NCI-H1417 (cell line): ENCODE results near the gene CMTM5.
"Not testable (repeated sequence)": the region's sequence is repeated elsewhere in the genome, so short reads cannot be mapped to it uniquely, and the experiment has no call there.

Source experiments
- DNase-seq, 3 experiments: peaks; one replicate each; lab custom pipeline; 2025; lab: John Stamatoyannopoulos, UW

The CMTM5 gene

DNA sequence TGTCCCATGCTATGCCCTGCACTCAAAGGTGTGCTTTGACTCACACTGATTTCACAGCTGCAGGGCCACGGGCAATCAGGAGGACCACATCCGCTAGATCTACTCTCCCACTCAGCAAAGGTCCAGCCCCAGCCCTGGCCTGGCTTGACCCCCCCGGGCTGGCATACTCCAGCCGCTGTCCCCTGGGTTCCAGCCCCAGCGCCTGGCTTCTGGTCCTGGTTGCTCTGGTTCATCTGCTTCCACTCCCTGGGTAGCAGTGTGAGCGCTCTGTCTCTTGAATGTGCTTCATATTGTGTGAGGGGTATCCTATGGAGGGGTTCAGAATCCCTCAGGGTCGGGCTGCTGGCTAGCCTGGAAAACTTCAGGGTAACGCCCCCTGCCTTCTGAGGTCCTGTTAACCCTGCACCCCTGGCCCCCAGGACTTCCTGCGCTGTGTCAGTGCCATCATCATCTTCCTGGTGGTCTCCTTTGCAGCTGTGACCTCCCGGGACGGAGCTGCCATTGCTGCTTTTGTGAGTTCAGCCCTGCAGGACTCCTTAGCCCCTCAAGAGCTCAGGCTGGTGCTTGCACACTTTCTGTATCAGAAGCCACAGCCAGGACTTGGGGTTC is 1.9 kb downstream of the CMTM5 start:
- DNase-seq = no peak

DNA sequence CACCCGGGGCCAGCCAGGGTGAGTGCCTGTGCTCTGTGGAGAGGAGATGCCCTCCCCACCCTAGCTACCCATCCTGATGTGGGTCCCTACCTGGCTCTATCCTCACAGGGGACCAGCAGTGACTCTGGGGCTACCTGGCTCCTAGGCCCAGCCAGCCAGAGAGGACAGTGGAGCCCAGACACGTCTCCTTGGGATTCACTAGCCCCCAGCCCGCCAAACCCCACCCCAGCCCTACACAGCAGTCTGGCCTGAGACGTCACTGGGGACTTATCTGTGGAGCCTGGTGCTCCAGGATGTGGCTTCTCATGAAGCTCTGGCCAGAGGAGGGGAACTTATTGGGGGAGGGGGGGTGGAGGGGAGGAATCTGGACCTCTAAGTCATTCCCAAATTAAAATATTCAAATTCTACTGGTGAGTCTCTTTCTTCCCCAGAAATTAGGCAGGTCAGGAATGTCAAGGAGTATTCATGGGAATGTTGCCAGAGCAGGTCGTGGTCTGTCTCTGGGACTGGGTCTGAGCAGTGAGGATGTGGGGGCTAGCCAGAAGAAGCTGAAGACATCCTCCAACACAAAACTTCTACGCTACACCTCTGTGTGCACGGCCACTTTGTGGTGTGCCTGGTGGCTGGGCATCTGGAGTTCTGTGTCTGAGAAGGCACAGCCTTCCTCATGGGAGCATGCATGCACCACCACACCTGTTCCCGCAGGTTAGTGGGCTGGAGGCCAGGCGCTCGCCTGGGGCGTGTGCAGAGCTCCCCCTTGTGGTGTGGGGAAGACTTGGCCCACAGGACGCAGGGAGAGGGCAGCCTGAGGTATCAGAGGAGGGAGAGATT is 2.7 kb downstream of the CMTM5 start:
- DNase-seq = peak; percentile 65 to 79 (median 65)

DNA sequence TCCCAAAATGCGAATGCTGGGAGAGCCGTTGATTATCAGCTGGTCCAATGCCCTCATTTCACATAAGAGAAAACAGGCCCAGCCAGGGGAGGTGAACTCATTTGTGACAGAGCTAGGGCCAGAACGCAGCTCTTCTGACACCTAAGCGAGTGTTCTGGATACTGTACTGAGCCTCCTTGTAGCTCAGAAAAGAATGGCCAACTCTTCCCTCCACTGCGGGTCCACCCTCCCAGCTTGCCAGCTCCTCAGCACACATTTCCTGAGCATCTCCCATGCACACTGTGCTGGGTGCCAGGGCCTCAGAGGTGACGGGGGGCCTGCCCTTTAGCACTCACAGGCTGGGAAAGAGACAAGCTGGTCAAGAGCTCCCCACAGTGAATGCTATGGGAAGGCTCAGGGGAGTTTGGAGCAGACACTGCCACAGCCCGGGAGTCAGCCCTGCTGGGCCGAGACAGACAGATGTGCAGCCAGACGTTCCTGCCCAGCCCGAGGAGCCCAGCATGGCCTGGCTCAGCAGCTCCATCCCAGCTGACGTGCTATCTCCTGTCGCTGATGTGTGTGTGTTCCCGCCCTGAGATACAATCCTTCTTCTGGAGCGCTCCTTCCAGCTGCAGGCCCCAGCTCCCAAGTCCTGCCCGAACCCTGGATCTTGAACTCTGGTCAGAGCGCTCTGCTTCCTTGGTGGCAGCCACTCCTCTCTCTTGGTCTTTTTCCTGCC is 3.5 kb downstream of the CMTM5 start:
- DNase-seq = no peak

DNA sequence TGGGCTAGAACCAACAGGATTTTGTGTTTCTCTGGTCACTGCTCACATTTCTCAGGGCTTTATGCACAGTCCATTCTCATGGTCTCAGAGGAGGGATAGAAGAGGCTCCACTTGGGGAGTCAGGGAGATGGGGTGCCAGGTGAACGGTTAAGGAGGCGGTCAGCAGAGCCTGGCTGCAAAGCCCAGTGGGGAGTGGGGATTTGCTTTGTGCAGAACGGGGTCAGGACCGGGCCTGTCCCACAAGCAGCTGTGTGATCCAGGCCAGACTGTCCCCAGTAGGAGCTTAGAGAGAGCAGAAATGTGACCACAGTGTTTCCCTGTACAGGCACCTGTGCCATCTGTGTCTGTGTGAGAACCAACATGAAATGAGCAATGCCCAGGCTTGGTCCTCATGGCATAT is 4.1 kb downstream of the CMTM5 start:
- DNase-seq = no peak

DNA sequence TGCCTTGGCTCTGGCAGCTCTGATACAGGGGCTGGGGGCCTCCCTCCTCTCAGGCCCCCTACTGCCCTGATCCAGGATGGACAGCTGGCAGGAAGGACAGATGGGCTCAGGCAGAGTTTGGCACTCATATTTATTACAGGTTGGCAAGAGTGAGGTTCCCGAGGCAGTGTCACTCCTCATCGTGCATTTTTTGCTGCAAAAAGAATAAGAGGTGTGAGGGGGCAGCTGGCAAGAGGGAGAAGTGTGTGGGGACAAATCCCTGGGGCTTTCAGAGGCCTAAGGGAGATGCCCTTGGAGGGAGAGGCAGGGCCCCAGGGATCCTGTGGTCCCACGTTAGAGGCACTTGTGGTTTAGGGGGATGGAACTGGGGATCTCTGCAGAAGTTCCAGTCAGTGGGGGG is 5.0 kb downstream of the CMTM5 start:
- DNase-seq = no peak

DNA sequence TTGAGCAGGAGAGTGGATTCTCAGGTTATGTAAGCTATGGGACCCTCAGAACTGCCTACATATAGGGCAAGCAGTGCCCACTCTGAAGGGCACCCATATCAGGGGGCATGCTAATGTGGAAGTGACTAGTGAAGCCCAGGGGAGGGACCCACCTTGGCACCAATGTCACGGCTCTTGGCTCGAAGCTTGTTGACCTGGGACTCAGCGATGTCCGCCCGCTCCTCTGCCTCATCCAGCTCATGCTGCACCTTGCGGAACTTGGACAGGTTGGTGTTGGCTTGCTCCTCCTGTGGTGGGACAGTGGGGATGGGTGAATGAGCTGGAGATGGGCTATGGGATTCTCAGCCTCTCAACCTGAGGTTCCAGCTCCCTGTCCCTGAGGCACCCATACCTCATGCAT is 5.4 kb downstream of the CMTM5 start:
- DNase-seq = no peak

DNA sequence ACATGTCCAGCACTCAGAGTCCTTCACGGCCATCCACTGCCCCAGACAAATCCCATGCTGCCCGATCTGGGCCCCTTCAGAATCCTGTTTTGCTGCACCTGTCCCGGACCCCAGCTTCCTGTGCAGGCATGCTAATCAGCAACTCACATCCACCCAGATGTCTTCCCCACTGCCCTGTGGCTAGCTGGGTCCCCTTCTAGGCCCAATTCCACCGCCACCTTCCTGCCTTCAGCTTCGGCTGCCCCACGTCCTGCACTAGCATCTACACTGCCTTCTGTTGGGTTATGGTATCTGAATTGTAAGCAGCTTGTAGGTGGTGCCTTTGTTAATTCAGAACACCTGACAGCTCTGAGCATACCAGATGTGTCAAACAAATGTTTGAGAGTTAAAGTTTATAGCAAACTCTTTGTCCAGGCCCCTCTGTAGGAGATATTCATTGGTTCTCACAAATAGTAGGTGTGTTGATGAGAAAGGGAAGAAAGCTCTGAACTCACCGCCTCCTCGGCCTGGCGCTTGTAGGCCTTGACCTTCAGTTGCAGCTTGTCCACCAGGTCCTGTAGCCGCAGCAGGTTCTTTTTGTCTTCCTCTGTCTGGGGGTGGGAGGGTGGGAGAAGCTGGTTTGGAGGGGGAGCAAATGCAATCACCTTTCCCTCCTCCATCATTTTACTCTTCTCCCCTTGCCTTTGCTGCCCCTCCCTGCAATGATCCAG is 6.0 kb downstream of the CMTM5 start:
- DNase-seq = no peak

DNA sequence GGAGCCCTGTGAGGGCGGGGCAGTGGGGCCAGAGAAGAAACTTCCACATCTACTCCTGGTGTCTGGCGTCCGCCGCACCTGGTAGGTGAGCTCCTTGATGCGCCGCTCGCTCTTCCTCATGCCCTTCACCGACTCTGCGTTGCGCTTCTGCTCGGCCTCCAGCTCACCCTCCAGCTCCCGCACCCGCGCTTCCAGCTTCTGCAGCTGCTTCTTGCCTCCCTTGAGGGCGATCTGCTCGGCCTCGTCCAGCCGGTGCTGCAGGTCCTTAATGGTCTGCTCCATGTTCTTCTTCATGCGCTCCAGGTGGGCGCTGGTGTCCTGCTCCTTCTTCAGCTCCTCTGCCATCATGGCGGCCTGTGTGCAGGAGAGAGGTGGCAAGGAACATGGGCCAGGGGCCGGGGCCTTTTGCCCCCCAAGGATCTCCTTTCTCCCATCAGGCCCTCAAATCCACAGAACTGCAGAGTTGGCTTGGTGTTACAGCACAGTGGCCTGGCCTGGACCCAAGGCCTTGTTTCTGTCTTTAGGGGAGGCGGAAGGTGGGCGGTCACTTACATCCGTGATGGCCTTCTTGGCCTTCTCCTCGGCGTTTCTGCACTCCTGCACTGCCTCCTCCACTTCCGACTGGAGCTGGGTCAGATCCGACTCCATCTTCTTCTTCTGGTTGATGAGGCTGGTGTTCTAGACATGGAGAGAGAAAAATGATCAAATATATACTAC is 7.7 kb downstream of the CMTM5 start:
- DNase-seq = no peak

DNA sequence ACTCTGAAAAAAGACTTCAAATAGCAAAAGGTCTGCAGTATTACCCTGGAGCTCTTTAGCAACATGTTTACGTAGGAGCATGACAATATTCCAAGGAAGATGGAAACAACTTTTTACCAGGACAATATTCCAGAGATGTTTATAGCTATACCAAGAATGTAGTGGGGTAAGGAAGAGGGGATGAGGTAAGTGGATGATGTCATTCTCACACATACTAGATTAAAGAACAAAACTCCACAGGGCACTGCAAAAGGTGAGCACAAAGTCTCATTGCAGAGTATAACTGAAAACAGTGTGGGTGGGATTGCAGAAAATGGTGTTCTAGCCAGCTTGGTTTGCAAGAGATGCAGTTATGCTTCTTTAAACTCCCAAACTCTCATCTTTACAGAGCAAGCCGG is 8.4 kb downstream of the CMTM5 start:
- no peak for DNase-seq

DNA sequence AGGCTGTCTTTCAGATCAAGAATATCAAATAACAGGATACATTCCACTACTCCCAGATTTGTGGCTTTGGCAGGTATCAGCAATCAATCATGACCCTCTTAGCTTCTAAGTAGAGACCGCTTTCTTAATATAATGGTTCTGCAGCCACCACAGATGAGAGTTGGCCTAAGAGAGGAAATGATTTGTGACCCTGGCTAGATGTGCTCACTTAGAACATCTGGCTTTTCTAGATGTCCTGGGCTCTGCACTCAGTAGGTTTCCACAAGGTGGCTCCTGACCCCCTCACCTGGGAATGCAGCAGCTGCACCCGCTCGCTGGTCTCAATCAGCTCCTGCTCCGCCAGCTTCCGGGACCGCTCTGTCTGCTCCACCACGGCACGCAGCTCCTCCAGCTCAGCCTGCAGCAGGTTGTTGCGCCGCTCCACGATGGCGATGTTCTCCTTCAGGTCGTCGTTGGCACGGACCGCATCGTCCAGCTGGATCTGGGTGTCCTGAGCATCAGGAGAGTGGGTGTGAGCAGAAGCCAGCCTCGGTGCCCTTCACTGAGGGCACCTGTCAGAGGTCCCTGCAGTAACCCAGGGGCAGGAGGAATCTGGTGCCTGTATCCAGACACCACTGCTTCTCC is 8.9 kb downstream of the CMTM5 start:
- no peak for DNase-seq

DNA sequence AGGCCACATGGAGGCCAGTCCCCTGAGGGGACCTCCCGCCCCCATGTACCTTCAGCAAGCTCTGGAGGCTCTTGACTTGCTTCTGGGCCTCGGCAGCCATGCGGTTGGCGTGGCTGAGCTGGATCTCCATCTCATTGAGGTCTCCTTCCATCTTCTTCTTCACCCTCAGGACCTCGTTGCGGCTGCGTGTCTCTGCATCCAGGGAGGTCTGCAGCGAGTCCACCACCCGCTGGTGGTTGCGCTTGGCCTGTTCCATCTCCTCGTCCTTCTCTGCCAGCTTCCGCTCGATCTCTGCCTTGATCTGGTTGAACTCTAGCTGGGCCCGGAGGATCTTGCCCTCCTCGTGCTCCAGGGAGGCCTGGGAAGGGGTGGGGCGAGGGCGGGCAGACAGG is 9.4 kb downstream of the CMTM5 start:
- DNase-seq = not testable (repeated sequence)

DNA sequence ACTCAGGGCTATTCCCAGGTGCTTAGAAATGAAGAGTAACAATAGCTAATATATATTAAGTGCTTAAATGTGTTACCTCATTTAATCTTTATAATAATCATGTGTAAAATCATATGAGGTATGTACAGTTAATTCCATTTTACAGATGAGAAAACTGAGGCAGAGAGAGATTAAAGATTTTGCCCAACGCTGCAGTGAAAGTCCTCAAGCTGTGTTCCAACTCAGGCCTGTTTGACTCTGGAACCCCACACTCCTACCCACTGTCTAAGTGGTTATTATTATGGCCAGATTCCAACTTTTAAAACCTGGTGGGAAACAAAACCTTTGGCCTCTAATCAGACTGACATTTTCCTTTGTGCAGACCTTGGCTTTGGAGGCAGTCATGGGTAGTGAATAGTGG is 10.2 kb downstream of the CMTM5 start:
- DNase-seq = no peak

DNA sequence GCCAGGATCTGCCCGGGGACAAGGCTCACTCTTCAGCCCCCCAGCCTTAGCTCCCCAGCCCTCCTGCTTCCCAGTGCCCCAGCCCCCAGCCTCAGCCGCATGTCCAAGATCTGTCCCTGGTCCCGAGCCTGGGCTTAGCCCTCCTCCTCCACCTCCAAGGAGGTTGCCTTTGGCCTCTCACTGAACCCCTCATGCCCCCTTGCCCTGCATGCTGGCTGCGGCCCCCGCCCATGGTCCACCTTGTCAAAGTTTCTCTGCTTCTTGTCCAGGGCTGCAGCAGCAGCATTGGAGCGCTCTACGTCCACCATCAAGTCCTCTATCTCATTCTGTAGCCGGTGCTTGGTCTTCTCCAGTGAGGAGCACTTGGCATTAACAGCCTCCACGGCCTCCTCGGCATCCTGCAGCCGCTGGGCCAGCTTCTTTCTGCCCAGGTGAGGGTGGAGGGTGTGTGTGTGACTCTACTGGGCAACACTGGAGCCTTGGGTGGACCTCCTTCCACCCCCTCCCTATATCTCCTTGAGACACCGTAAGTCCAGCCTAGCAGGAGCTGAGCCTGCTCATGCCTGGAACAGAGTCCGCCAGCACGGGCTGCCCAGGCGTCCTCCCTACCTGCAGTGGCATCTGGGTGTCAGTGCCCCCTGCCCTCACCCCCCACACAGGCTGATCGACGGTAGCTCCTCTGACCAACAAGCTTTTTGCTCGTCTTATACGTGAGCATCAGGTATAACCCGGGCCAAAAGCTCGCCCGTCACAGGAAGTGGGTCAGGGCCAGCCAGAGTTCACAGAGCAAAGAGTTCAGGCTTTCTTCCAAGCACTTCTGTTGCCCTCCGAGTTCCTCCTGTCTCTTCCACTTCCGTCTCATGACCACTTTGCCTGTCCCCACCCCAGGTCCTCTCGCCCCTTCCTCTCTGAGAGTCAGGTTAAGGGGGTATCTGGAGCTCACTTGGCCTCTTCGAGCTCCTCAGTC is 11.4 kb downstream of the CMTM5 start:
- DNase-seq = no peak

DNA sequence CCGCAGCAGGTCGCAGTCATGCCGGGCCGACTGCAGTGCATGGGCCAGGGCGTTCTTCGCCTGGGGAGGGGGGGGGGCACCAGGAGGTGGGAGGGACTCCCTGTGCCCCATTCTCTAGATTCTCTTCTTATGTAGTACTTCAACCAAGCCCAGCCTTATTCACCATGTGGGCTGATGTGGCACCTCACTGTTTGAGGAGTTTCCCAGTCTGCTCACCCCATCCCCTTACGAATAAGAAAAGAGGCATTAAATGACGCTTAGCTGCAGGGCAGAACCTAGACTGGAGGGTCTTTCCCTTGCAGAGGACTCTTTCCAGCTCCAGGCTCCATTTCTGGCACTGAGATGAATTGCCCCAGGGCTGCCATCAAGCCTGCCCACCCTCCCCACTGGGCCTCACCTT is 12.2 kb downstream of the CMTM5 start:
- DNase-seq = no peak

DNA sequence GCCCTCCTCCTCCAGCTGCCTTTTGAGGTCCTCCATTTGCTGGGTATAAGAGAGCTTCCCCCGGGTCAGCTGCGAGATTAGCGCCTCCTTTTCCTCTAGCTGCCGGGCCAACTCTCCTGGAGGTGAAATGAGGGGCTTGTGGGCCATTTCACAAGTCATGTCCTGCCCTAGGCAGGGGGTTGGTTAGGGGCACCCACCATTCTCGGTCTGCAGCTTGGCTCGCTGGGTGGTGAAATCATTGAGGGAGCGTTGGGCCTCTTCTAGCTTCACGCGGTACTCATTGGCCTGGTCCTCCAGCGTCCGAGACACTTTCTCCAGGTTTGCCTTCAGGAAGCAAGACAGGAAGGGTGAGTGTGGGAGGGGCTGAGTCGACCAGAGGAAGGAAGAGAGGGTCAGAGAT is 12.6 kb downstream of the CMTM5 start:
- no peak for DNase-seq

DNA sequence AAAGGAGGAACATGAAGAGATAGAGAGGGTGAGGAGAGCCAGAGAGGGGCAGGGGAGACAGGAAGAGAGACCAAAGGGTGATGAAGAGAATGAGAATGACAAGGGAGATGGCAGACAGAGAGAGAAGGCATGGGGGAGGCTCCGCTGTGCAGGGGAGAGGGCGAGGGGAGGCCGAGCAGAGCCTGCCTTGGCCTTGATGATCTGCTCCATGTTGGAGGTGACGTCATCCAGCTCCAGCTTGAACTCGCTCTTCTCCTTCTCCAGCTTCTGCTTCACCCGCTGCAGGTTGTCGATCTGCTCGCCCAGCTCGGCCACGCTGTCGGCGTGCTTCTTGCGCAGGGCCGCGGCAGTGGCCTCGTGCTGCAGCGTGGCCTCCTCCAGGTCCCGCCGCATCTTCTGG is 13.0 kb downstream of the CMTM5 start:
- DNase-seq = not testable (repeated sequence)

DNA sequence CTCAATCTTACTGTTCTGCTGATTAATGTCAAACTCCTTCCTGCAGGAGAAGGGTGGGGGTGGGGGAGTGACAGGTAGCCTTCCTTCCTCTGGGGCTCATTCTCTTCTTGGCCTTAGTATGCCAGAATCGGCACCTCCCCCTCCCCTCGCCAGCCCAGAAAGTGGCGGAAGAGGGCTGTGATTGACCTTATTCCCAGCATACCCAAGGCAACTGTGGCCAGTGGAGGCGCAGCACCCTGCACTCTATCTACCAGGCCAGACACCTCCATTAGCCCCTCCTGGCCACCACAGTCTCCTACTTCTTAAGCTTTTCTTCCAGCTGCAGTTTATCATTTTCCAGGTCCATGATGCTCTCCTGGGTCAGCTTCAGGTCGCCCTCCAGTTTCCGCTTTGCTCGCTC is 15.8 kb downstream of the CMTM5 start:
- DNase-seq = no peak

DNA sequence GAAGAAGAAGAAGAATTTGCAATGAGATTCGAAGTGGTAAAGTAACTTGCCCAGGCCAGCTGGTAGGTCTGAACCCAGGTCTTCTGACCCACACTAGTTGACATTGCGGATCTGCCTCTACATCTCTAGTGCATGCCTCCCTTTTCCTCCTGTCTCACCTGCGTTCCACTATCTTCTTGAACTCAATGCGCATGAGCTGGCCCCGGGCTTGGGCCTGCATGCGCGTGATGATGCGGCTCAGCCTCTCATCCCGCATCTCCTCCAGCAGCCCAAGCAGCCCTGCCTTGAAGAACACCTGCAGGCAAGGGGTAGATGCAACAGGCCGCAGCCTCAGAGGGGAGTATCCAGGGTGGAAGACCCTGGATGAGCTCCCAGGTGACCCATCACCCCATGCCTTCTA is 19.3 kb downstream of the CMTM5 start:
- no peak for DNase-seq

DNA sequence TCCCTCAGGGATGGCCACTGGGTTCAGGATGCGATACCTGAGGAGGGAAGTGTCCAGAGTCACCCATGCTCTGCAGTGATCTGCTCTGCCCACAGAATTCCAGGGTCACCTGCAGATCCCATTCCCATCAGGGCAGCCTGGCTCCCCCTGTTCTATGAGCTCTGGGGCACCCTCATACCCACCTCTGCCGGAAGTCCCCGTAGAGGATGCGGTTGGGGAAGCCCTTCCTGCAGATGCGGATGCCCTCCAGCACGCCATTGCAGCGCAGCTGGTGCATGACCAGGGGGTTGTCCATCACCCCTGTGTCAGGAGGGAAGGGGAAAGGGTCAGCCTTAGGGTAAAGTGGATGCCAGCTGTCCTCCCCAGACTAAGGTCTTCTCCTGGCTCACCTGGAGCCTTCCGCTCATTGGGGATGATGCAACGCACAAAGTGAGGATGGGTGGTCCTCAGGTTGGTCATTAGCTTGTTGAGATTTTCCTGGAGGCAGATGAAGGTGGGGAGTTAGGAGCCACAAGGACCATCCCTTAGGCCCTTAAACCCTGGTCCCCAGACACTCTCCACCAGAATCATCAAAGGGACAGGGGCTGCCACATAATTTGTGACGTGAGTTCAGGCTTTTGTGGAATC is 20.0 kb downstream of the CMTM5 start:
- DNase-seq = no peak

DNA sequence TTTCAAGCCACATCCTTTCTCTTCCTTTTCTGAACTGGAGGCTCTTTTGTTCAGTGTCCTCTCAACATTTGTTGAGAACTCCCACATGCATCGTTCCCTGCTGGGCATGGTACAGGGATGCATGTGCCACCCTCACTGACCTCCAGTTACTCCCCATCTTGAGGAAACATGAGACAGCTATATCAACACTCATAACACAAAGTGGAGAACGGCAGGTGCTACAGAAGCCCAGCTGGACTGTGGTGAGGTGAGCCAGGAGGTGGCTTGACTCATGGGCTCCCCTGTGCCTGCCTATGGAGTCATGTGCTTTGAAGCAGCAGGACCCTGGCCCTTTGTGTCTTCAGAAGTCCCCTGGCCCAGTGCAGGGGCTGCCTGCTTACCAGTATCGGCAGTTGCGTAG is 21.5 kb downstream of the CMTM5 start:
- peak; percentile 12 to 55 (median 12) for DNase-seq
